Hepatocyte (in vitro differentiated cells): ENCODE data around the gene TRAF1.

ENCODE experiments used
- CTCF ChIP-seq: fragments of 200-600 bp; sonication (generic); IDR thresholded peaks from 2 replicates; pipeline ENCODE4 v1.5.1; 2016; ENCODE audit warnings: antibody characterized with exemption, mild to moderate bottlenecking; ENCODE audit not compliant: poor library complexity
- EZH2 ChIP-seq: fragments of 200-600 bp; sonication (generic); IDR thresholded peaks from 2 replicates; pipeline ENCODE4 v1.6.1; 2016; ENCODE audit warnings: antibody characterized with exemption, mild to moderate bottlenecking, borderline replicate concordance
- EZH2phosphoT487 ChIP-seq: fragments of 200-600 bp; sonication (generic); IDR thresholded peaks from one replicate; pipeline ENCODE4 v1.6.1; 2018; ENCODE audit warnings: antibody characterized with exemption, mild to moderate bottlenecking, low read depth, moderate library complexity; ENCODE audit not compliant: unreplicated experiment, severe bottlenecking

- TF ChIP-seq CTCF, result no peak
- TF ChIP-seq EZH2phosphoT487, result no peak
- no peak for TF ChIP-seq EZH2
Measured at GRCh38 chr9:120886490-120886967, 40.1 kb downstream of the TRAF1 start.
